SJSA1 (cell line): ENCODE measurements around the gene KRTAP12-1. TPM values are rescaled to one million over a fixed set of nuclear protein-coding genes. Genes with fewer than 3 reads are reported as not detected.

Experiments
- total RNA-seq: library from RNA; depleted of rRNA; stranded (reverse); fragments of >200 nt; shearing (Covaris generic); gene quantifications from 2 replicates; pipeline ENCODE4 v1.2.3, GENCODE V29; 2014; rRNA removed

The KRTAP12-1 gene
- total RNA-seq, 1 experiment from 2014 or later = not detected

Other genes with a start within 250 kb of the KRTAP12-1 start
- 1.6 and 3.0 TPM in 2 replicates for gene LRRC3, start 226.7 kb downstream of the KRTAP12-1 start, total RNA-seq
- not detected in 2 replicates for gene KRTAP10-1, start 142.0 kb downstream of the KRTAP12-1 start, total RNA-seq
- gene KRTAP10-2, start 130.7 kb downstream of the KRTAP12-1 start, total RNA-seq = not detected in 2 replicates
- not detected in 2 replicates for gene KRTAP10-3, start 123.4 kb downstream of the KRTAP12-1 start, total RNA-seq
- not detected in 2 replicates for gene KRTAP10-4, start 108.4 kb downstream of the KRTAP12-1 start, total RNA-seq
- gene KRTAP10-5, start 101.6 kb downstream of the KRTAP12-1 start, total RNA-seq = not detected in 2 replicates
- gene KRTAP10-6, start 89.7 kb downstream of the KRTAP12-1 start, total RNA-seq = not detected in 2 replicates
- not detected in 2 replicates for gene KRTAP10-7, start 81.6 kb downstream of the KRTAP12-1 start, total RNA-seq
- not detected in 2 replicates for gene KRTAP10-8, start 70.1 kb downstream of the KRTAP12-1 start, total RNA-seq
- gene KRTAP10-9, start 55.1 kb downstream of the KRTAP12-1 start, total RNA-seq = not detected in 2 replicates
- gene KRTAP10-10, start 44.8 kb downstream of the KRTAP12-1 start, total RNA-seq = not detected in 2 replicates
- not detected in 2 replicates for gene KRTAP10-11, start 35.7 kb downstream of the KRTAP12-1 start, total RNA-seq
- gene KRTAP12-4, start 27.5 kb downstream of the KRTAP12-1 start, total RNA-seq = not detected in 2 replicates
- not detected in 2 replicates for gene KRTAP12-3, start 24.2 kb downstream of the KRTAP12-1 start, total RNA-seq
- gene KRTAP12-2, start 15.2 kb downstream of the KRTAP12-1 start, total RNA-seq = not detected in 2 replicates
- not detected in 2 replicates for gene KRTAP10-12, start 15.0 kb upstream of the KRTAP12-1 start, total RNA-seq
- gene TSPEAR, start 29.4 kb upstream of the KRTAP12-1 start, total RNA-seq = not detected in 2 replicates
- 74.7 and 110 TPM in 2 replicates for gene UBE2G2, start 119.7 kb upstream of the KRTAP12-1 start, total RNA-seq
- gene SUMO3, start 135.9 kb upstream of the KRTAP12-1 start, total RNA-seq = 137 and 173 TPM in 2 replicates
- gene PTTG1IP, start 191.5 kb upstream of the KRTAP12-1 start, total RNA-seq = 403 and 590 TPM in 2 replicates
- 116 and 120 TPM in 2 replicates for gene ITGB2, start 238.7 kb upstream of the KRTAP12-1 start, total RNA-seq